ENCODE measurements around the gene RNF121.
"Not testable (repeated sequence)": the region's sequence is repeated elsewhere in the genome, so short reads cannot be mapped to it uniquely, and the experiment has no call there.

Gene RNF121

GRCh38 chr11:71928737-71929443 lies at the start of gene RNF121:
Gene RNF121 (plus strand): TSS chr11:71929046. CDS start chr11:71929062, 16 bp downstream.
- DNase-seq, result peak; percentile 96 to 98

- DNase-seq, result not testable (repeated sequence)
Measured at GRCh38 chr11:71885806-71886205, 43.0 kb upstream of the RNF121 start.

- DNase-seq, result not testable (repeated sequence)
Measured at GRCh38 chr11:71888335-71889010, 40.4 kb upstream of the RNF121 start.

- DNase-seq, result not testable (repeated sequence)
Measured at GRCh38 chr11:71889181-71889872, 39.5 kb upstream of the RNF121 start.

GRCh38 chr11:71895961-71896360 lies 32.9 kb upstream of the RNF121 start:
- DNase-seq, result no peak

GRCh38 chr11:71901137-71901536 lies 27.7 kb upstream of the RNF121 start:
- not testable (repeated sequence) for DNase-seq

- no peak for DNase-seq
Measured at GRCh38 chr11:71908218-71908617, 20.6 kb upstream of the RNF121 start.

- not testable (repeated sequence) for DNase-seq
Measured at GRCh38 chr11:71910775-71911174, 18.1 kb upstream of the RNF121 start.

GRCh38 chr11:71911321-71911985 lies 17.4 kb upstream of the RNF121 start:
- DNase-seq, result not testable (repeated sequence)

- not testable (repeated sequence) for DNase-seq
Measured at GRCh38 chr11:71911986-71912340, 16.9 kb upstream of the RNF121 start.

- DNase-seq, result no peak
Measured at GRCh38 chr11:71913756-71914526, 14.9 kb upstream of the RNF121 start.

- DNase-seq, result no peak
Measured at GRCh38 chr11:71914617-71915189, 14.1 kb upstream of the RNF121 start.

- DNase-seq, result no peak
Measured at GRCh38 chr11:71917646-71918140, 11.2 kb upstream of the RNF121 start.

- DNase-seq, result peak; percentile 85 to 98
Measured at GRCh38 chr11:71927820-71928736, 768 bp upstream of the RNF121 start, which contains the start of gene XNDC1N. Gene XNDC1N (minus strand): TSS chr11:71928594. CDS start chr11:71923353, 5,241 bp downstream.

- no peak for DNase-seq
Measured at GRCh38 chr11:71929491-71929890, 645 bp downstream of the RNF121 start.

GRCh38 chr11:71930556-71931244 lies 1.9 kb downstream of the RNF121 start:
- DNase-seq, result no peak

- no peak for DNase-seq
Measured at GRCh38 chr11:71931245-71931602, 2.4 kb downstream of the RNF121 start.

GRCh38 chr11:71933141-71933933 lies 4.5 kb downstream of the RNF121 start:
- DNase-seq, result no peak

GRCh38 chr11:71934213-71934612 lies 5.4 kb downstream of the RNF121 start:
- DNase-seq, result no peak
